ENCODE results near the gene TBC1D1. TPM values are rescaled to one million over a fixed set of nuclear protein-coding genes. Genes with fewer than 3 reads are reported as not detected.

Gene TBC1D1
- total and polyA plus RNA-seq, 2 of the 8 experiments (the other 6 are each of a cell fraction or from before 2014, with no cell fraction given): 96.9 to 162 TPM

DNA sequence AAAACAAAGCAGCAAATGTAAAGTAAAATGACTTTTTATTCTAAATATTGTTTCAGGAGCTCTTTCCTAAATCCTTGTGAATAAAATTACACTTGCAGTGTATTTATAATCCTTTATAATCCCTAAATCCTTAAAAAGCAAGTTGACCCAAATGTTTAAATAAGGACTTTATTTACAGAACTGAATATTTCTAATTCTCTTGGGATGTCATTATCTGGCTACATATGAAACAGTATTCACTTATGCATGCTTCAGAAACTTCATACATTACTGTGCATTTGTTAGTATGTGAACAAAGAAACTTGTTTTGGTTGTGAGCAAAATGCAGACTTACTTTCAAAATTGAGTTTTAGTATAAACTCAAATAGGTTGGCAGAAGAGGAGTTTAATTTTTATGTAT lies 118.5 kb downstream of the TBC1D1 start:
- Histone ChIP-seq H3K79me2 (ENCODE audit: control insufficient read depth in 1 of 2, insufficient read depth in 2 of 2, low read length in 2 of 2) (peaks cover 3 to 48% of the 10 kb centered on the region in 2 experiments), H4K20me1 (replicated peaks in 1 of 2; ENCODE audit: control insufficient read depth in 1 of 2, insufficient read depth in 2 of 2, low read length in 2 of 2) (no peaks in the 10 kb centered on the region), H3K23me2 (ENCODE audit: low read depth, low read length) (no peaks in the 10 kb centered on the region), H3K4me3 (ENCODE audit: extremely low read depth in 1 of 4, insufficient read depth in 2 of 4, low read depth in 3 of 4, low read length in 4 of 4) (no peak overlapping the region), H3K79me1 (ENCODE audit: low read depth, low read length) (peaks cover 13% of the 10 kb centered on the region), H3K56ac (replicated peaks; ENCODE audit: insufficient read length, low read depth, low read length) (no peak overlapping the region), H4K91ac (replicated peaks; ENCODE audit: insufficient read length, low read length) (no peak overlapping the region), H2AK5ac (ENCODE audit: low read depth, low read length) (no peak overlapping the region), H4K5ac (ENCODE audit: insufficient read length, low read depth, low read length) (no peak overlapping the region), H3K9ac (replicated peaks in 1 of 4; ENCODE audit: extremely low read depth in 1 of 4, low read depth in 3 of 4, low read length in 3 of 4) (no peak overlapping the region), H3K27me3 (replicated peaks in 1 of 4; ENCODE audit: control insufficient read depth in 3 of 4, extremely low read depth in 1 of 4, insufficient read depth in 3 of 4, low read length in 3 of 4) (no peaks in the 10 kb centered on the region), H3K4ac (replicated peaks; ENCODE audit: insufficient read length, low read depth, low read length) (no peak overlapping the region), H2BK5ac (ENCODE audit: low read depth, low read length) (no peak overlapping the region), H2BK15ac (ENCODE audit: low read length) (no peak overlapping the region), H2BK120ac (replicated peaks; ENCODE audit: low read depth, low read length) (no peak overlapping the region), H3K27ac (ENCODE audit: low read depth, low read length) (no peak overlapping the region), H2BK12ac (ENCODE audit: low read depth, low read length) (no peak overlapping the region), H3K36me3 (ENCODE audit: control insufficient read depth in 2 of 4, insufficient read depth in 4 of 4, low read length in 3 of 4) (no peaks in the 10 kb centered on the region), H4K8ac (ENCODE audit: extremely low read depth, insufficient read depth, low read length) (no peak overlapping the region), H3K4me1 (replicated peaks in 1 of 4; ENCODE audit: control insufficient read depth in 3 of 4, insufficient read depth in 4 of 4, low read length in 3 of 4) (peaks cover 0 to 12% (median 6%) of the 10 kb centered on the region in 4 experiments; a peak in 6 of 7 replicates), H3K23ac (ENCODE audit: insufficient read length) (no peak overlapping the region), H3K14ac (ENCODE audit: insufficient read length) (no peak overlapping the region), H3K4me2 (ENCODE audit: insufficient read depth in 1 of 2, low read depth in 2 of 2, low read length in 2 of 2) (no peak overlapping the region), H3K18ac (ENCODE audit: extremely low read depth, low read length) (no peak overlapping the region), H2AFZ (ENCODE audit: low read length) (no peak overlapping the region), H3K9me3 (ENCODE audit: insufficient read depth in 2 of 2, low read depth in 1 of 2, low read length in 1 of 2) (no peaks in the 10 kb centered on the region), H2BK20ac (ENCODE audit: low read length) (no peak overlapping the region)
- no peak for FAIRE-seq
- ChIA-PET POLR2A (ENCODE audit: partially characterized antibody) (no interaction called here), CTCF (ENCODE audit: partially characterized antibody) (no interaction called here)
- TF ChIP-seq EZH2 (IDR thresholded peaks at IDR 0.05; ENCODE audit: low read depth, low read length, severe bottlenecking) (no peak), ASH2L (IDR thresholded peaks at IDR 0.05; ENCODE audit: low read length) (no peak), FOSL1 (IDR thresholded peaks at IDR 0.05; ENCODE audit: insufficient read depth, low read depth, low read length) (no peak), SP1 (IDR thresholded peaks at IDR 0.05; ENCODE audit: low read depth, low read length) (no peak), SUZ12 (IDR thresholded peaks at IDR 0.05; ENCODE audit: low read length) (no peak), SP2 (IDR thresholded peaks at IDR 0.05; ENCODE audit: low read length) (no peak), POLR2AphosphoS5 (IDR thresholded peaks at IDR 0.05; ENCODE audit: low read depth, low read length) (no peak), CHD1 (IDR thresholded peaks at IDR 0.05; ENCODE audit: low read depth, low read length) (no peak), HDAC6 (IDR thresholded peaks at IDR 0.05; ENCODE audit: low read depth, low read length) (no peak), RAD21 (IDR thresholded peaks at IDR 0.05 in 1 of 2, conservative IDR thresholded peaks at IDR 0.05 in 1 of 2; ENCODE audit: low read depth in 2 of 2, low read length in 2 of 2) (no peak), SRF (IDR thresholded peaks at IDR 0.05; ENCODE audit: low read depth, low read length) (no peak)
- no peak for DNase-seq (ENCODE audit: low read depth in 1 of 2, low spot score in 2 of 2)
